Brain microvascular endothelial cell (primary cell): ENCODE data around the gene BCKDHB.

Source experiments
- DNase-seq: peaks from one replicate; pipeline ENCODE4 v3.0.0-alpha.2; 2020
- H3K27ac ChIP-seq: fragments of 250-450 bp; sonication (Bioruptor Pico); 2 replicates; pipeline ENCODE4 v1.5.1; 2020; ENCODE audit warnings: mild to moderate bottlenecking, moderate library complexity
- H3K27me3 ChIP-seq: fragments of 250-450 bp; sonication (Bioruptor Pico); replicated peaks from 2 replicates; pipeline ENCODE4 v1.5.1; 2020; ENCODE audit warnings: mild to moderate bottlenecking
- H3K36me3 ChIP-seq: fragments of 250-450 bp; sonication (Bioruptor Pico); replicated peaks from 2 replicates; pipeline ENCODE4 v1.5.1; 2020; ENCODE audit warnings: mild to moderate bottlenecking
- H3K4me3 ChIP-seq: 2 replicates; pipeline ENCODE4 v1.5.1; 2011; ENCODE audit warnings: low read depth, mild to moderate bottlenecking, control low read depth, low read length, moderate library complexity
- in situ Hi-C: cut with HindIII; loops from 2 replicates; pipeline ENCODE4 v1.10.0; 2017; ENCODE audit warnings: low sequenced_read_pairs, low pct_ligation_motif_present
- TF ChIP-seq, protein P1 (sequence below): IDR thresholded peaks from 2 replicates; pipeline ENCODE4 v1.5.1; 2011; ENCODE audit warnings: low read depth, mild to moderate bottlenecking, moderate library complexity, low read length, control low read depth, inconsistent platforms; ENCODE audit errors: missing control alignments

Gene BCKDHB

DNA sequence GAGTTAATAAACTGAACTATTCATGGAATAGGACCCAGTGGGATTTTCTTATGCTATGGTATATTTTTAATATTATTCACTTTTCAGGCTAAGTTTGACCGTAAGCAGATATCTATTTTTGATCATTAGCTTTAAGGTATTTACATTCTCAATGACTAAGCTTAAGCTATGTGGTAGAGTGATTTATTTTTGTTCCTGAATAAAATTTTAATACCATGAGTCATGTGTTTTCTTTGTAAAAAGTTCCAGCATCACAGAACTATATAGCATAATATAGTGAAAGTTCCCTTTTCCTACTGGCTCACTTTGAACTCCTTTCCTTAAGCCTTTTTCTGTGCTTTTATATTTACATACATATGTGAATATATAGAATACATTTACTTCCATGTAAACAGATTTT is 75.8 kb downstream of the BCKDHB start:
- in situ Hi-C loops = no loop called here
- Histone ChIP-seq H3K27me3 (no peaks in the 10 kb centered on the region), H3K27ac (no peak overlapping the region), H3K36me3 (no peaks in the 10 kb centered on the region), H3K4me3 (no peak overlapping the region)
- TF ChIP-seq, protein P1, sequence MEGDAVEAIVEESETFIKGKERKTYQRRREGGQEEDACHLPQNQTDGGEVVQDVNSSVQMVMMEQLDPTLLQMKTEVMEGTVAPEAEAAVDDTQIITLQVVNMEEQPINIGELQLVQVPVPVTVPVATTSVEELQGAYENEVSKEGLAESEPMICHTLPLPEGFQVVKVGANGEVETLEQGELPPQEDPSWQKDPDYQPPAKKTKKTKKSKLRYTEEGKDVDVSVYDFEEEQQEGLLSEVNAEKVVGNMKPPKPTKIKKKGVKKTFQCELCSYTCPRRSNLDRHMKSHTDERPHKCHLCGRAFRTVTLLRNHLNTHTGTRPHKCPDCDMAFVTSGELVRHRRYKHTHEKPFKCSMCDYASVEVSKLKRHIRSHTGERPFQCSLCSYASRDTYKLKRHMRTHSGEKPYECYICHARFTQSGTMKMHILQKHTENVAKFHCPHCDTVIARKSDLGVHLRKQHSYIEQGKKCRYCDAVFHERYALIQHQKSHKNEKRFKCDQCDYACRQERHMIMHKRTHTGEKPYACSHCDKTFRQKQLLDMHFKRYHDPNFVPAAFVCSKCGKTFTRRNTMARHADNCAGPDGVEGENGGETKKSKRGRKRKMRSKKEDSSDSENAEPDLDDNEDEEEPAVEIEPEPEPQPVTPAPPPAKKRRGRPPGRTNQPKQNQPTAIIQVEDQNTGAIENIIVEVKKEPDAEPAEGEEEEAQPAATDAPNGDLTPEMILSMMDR = no peak
- no peak for DNase-seq

DNA sequence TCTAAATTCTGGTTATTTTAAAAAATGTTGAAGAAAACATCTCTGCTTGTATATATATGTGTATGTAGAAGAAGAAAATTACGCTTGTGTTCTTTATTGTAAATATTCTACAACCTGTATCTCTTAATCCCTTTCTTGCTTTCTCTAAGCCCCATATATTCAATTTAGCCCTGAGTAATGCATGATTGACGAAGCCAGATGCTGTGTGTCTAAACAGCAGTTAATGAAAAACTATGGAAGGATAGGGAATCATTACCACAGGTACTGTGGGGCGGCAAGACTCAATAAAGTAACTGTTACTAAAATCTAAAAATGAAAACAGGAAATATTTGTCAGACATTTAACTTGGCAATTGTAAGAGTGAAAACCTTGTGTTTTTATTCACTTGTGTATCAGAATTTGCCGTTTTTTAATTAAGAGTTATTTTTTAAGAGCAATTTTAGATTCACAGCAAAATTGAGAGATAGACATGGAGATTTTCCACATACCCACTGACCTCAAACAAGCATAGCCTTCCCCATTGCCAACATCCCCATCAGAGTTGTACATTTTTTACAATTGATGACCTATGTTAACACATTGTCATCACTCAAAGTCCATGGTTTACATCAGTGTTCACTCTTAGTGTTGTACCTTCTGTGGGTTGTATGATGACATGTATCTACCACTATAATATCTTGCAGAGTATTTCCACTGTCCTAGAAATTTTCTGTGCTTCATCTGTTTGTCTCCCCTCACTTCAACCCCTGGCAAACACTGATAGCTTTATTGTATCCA is 76.7 kb downstream of the BCKDHB start:
- H3K27ac ChIP-seq = no peak overlapping the region
- TF ChIP-seq, protein P1 = no peak
- H3K27me3 ChIP-seq = no peaks in the 10 kb centered on the region
- DNase-seq = no peak
- H3K36me3 ChIP-seq = no peaks in the 10 kb centered on the region
- H3K4me3 ChIP-seq = no peak overlapping the region
- in situ Hi-C loops = no loop called here

DNA sequence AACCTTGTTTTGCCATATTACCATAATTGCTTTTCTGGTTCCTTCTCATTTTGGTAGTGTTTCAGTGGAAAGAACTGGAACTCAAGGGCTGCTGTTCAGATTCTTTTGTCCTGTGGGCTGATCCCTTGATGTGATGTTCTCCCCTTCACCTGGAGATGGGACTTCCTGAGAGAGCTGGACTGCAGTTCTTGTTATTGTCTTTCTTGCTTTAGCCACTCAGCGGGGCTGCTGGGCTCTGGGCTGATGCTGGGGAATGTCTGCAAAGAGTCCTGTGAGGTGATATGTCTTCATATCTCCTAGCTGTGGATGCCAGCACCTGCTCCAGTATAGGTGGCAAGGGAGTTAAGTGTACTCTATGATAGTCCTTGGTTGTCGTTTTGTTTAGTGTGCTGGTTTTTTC is 79.0 kb downstream of the BCKDHB start:
- TF ChIP-seq, protein P1 = no peak
- H3K4me3 ChIP-seq = no peak overlapping the region
- in situ Hi-C loops = no loop called here

DNA sequence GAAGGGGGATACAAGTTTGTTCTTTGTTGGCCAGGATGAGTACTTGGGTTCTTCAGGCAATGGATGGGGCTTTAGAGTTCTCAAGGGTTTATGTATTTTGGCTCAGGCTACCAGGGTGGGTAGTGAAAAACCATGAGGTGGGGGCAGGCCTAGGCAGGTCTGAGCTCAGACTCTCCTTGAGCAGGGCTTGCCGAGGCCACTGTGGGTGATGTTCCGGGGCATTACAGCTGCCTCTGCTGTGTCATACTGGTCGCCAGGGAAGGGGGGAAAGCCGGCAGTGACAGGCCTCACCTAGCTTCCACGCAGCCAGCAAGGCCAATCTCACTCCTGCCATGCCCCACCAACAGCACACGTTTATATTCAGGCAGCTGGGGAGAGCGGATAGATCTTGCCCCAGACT is 79.6 kb downstream of the BCKDHB start:
- no peaks in the 10 kb centered on the region for H3K36me3 ChIP-seq
- TF ChIP-seq, protein P1 = no peak
- in situ Hi-C loops = no loop called here

More for the DNA sequence above, 79.0 kb downstream of the BCKDHB start:
- no peak overlapping the region for H3K27ac ChIP-seq
- no peaks in the 10 kb centered on the region for H3K27me3 ChIP-seq
- no peaks in the 10 kb centered on the region for H3K36me3 ChIP-seq
- DNase-seq = no peak

DNA sequence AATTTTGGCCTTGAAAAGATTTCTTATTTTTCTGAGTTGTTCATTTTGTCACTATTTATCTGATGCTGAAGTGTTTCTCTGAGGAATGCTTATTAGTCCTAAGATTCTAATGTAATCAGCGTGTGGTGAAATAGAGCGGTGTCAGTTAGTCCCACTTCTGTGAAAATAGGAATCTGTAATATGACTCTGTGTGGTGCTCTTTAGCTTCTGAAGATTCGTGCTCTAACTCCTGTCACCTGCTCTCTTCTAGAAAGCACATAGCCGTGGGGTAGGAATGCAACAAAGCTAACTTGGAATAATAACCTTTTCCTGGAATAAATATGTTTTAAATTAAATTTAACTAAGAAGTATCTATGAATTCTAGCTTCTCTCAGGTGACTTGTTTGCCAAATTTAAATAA is 90.4 kb downstream of the BCKDHB start:
- no peak for DNase-seq
- no peak overlapping the region for H3K4me3 ChIP-seq
- TF ChIP-seq, protein P1 = no peak
- no peak overlapping the region for H3K27ac ChIP-seq
- in situ Hi-C loops = no loop called here
- H3K27me3 ChIP-seq = no peaks in the 10 kb centered on the region
- no peaks in the 10 kb centered on the region for H3K36me3 ChIP-seq

More for the DNA sequence above, 79.6 kb downstream of the BCKDHB start:
- H3K4me3 ChIP-seq = no peak overlapping the region
- H3K27ac ChIP-seq = no peak overlapping the region
- DNase-seq = no peak
- H3K27me3 ChIP-seq = no peaks in the 10 kb centered on the region

DNA sequence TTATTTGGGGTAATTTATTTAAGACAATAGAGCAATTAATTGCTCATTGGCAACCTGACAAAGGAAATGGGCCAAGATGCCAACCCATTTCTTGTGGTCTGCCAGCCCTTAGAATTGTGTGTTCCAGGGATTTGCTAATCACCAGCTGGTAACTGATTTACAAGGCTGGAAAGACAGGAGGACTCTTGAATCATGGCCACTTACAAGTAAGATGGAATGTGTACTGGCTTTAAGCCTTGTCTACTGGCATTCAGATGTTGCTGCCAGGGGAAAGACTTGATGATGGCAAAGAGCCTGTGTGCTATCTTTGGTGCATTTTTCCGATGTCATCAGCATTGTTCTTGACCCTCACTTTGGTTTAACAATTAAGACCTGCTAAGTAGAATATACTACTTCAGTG is 91.0 kb downstream of the BCKDHB start:
- TF ChIP-seq, protein P1 = no peak
- H3K4me3 ChIP-seq = no peak overlapping the region
- H3K27ac ChIP-seq = no peak overlapping the region
- no peaks in the 10 kb centered on the region for H3K36me3 ChIP-seq
- H3K27me3 ChIP-seq = no peaks in the 10 kb centered on the region
- no peak for DNase-seq
- in situ Hi-C loops = no loop called here
